GM12874 (cell line): ENCODE measurements around the gene ELK4.

ENCODE experiments used
- TF ChIP-seq, protein P1 (sequence below): IDR thresholded peaks from 2 replicates; pipeline ENCODE4 v1.5.1; 2011; ENCODE audit warnings: low read depth, mild to moderate bottlenecking, control low read depth, low read length, moderate library complexity; ENCODE audit not compliant: insufficient read depth

The ELK4 gene

DNA sequence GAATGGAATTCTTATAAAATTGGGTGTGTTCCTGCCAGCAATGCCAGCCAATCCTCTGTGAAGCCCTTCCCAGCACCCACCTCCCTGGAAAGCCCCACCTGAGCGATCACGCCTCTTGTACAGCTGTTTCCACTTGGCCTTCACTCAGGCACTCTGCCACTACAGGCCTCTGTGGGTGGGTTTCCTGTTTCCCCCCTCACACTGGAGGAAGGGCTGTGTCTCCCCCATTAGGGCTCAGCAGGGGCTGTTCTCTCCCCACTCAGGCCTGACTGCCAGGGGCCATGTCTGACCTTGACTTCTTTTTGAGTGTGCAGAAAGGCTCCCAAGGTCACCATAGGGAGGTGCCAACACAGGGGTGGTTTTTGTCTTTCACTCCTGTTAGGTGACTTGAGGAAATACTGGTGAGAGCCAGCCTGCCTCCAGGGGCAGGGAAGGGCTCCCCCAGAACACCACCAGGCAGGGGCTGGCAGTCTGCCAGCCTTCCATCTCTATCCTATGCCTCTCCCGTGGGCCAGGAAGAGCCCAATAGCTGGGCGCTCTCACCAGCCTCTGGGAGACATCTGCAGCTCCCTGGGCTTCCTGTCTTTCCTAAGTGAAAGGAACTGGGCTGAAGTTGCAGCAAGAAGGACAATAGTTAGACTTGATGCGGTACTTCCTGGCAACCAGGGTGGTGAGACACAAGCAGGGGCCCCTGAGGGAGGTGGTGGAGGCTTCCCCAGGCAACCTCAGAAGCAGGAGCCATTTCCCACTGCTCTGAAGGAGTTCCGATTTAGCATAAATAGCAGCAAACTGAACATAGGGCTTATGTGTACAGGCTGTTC is 49.1 kb downstream of the ELK4 start:
- TF ChIP-seq, protein P1, sequence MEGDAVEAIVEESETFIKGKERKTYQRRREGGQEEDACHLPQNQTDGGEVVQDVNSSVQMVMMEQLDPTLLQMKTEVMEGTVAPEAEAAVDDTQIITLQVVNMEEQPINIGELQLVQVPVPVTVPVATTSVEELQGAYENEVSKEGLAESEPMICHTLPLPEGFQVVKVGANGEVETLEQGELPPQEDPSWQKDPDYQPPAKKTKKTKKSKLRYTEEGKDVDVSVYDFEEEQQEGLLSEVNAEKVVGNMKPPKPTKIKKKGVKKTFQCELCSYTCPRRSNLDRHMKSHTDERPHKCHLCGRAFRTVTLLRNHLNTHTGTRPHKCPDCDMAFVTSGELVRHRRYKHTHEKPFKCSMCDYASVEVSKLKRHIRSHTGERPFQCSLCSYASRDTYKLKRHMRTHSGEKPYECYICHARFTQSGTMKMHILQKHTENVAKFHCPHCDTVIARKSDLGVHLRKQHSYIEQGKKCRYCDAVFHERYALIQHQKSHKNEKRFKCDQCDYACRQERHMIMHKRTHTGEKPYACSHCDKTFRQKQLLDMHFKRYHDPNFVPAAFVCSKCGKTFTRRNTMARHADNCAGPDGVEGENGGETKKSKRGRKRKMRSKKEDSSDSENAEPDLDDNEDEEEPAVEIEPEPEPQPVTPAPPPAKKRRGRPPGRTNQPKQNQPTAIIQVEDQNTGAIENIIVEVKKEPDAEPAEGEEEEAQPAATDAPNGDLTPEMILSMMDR = no peak

- TF ChIP-seq, protein P1 = no peak
Observed at GRCh38 chr1:205582046-205582445, 49.8 kb downstream of the ELK4 start.

GRCh38 chr1:205581321-205581980 is 50.4 kb downstream of the ELK4 start:
- TF ChIP-seq, protein P1 = no peak

DNA sequence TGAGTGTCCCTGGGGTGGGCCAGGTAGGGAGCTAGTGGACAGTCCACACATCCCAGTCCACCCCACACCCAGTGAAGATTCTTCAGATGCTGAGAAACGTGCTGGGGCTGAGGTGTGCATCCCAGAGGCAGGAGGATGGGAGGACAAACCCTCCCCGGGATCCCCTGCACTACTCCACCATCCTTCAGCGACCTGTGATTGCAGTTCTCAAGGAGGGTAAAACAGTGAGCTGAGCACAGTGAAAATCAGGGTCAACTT is 51.0 kb downstream of the ELK4 start:
- TF ChIP-seq, protein P1 = no peak

- TF ChIP-seq, protein P1 = no peak
Observed at GRCh38 chr1:205580140-205580922, 51.5 kb downstream of the ELK4 start.

DNA sequence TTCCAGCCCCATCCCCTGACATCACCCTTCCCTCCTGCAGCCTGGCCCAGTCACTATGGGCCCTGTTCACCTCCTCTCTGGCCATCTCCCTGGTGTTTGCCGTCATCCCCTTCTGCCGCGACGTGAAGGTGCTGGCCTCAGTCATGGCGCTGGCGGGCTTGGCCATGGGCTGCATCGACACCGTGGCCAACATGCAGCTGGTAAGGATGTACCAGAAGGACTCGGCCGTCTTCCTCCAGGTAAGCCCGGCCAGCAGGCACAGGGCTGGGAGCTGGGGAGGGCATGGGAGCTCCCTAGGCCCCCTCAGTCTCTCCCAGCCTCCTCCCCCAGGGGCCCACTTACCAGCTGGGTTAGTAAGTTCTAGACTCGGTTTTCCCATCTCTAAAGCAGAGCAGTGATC is 52.1 kb downstream of the ELK4 start:
- TF ChIP-seq, protein P1 = no peak
